OCI-LY3 (cell line): Measurements from ENCODE around the gene EVI2B.

ENCODE experiments used
- EZH2phosphoT487 ChIP-seq: fragments of 200-600 bp; shearing (Covaris generic); IDR thresholded peaks from 2 replicates; pipeline ENCODE4 v1.6.1; 2018; ENCODE audit warnings: antibody characterized with exemption, mixed run types, low read depth
- TF ChIP-seq, protein P1 (sequence below): fragments of 200-600, 300-600 bp; sonication (generic); IDR thresholded peaks from 2 replicates; pipeline ENCODE4 v1.5.1; 2014; ENCODE audit warnings: antibody characterized with exemption, low read length, low read depth

- TF ChIP-seq, protein P1, sequence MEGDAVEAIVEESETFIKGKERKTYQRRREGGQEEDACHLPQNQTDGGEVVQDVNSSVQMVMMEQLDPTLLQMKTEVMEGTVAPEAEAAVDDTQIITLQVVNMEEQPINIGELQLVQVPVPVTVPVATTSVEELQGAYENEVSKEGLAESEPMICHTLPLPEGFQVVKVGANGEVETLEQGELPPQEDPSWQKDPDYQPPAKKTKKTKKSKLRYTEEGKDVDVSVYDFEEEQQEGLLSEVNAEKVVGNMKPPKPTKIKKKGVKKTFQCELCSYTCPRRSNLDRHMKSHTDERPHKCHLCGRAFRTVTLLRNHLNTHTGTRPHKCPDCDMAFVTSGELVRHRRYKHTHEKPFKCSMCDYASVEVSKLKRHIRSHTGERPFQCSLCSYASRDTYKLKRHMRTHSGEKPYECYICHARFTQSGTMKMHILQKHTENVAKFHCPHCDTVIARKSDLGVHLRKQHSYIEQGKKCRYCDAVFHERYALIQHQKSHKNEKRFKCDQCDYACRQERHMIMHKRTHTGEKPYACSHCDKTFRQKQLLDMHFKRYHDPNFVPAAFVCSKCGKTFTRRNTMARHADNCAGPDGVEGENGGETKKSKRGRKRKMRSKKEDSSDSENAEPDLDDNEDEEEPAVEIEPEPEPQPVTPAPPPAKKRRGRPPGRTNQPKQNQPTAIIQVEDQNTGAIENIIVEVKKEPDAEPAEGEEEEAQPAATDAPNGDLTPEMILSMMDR, result no peak
- TF ChIP-seq EZH2phosphoT487, result no peak
Observed at GRCh38 chr17:31291820-31292219, 22.0 kb downstream of the EVI2B start.
